ENCODE data around the gene QKI.
"Not testable (repeated sequence)": the region's sequence is repeated elsewhere in the genome, so short reads cannot be mapped to it uniquely, and the experiment has no call there.

Gene QKI

DNA sequence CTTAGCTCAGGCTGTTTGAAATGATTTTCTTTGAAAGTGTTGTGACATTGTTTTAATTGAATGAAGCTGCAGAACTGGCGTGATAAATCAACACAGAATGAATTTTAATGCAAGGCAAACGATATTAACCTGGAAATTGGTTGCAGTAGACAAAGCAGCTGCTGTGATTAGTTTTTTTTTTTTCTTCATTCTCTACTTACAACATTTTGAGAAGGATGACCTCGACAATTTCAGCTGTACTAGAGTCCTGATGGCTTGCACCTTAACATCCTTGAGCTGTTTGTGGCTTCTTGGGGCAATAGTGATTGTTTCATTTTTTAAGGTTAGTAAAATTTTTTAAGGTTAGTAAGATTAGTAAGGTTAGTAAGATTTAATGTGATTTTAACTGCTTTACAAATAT, 54.2 kb downstream of the QKI start:
- no peak overlapping the region for H3K27ac ChIP-seq (ENCODE audit: insufficient read depth, low read length, poor library complexity, severe bottlenecking)
- no peak for DNase-seq
- H3K27me3 ChIP-seq (replicated peaks; ENCODE audit: control insufficient read depth, insufficient read depth, low read length, poor library complexity, severe bottlenecking), result no peaks in the 10 kb centered on the region
- no peaks in the 10 kb centered on the region for H3K36me3 ChIP-seq (ENCODE audit: control insufficient read depth, insufficient read depth, low read length)
- H3K9me3 ChIP-seq (ENCODE audit: control insufficient read depth, low read length), result no peaks in the 10 kb centered on the region
- no peaks in the 10 kb centered on the region for H3K4me1 ChIP-seq (ENCODE audit: control insufficient read depth, insufficient read depth, low read length, poor library complexity, severe bottlenecking)
- H3K4me3 ChIP-seq (ENCODE audit: insufficient read depth, low read depth, low read length, poor library complexity, severe bottlenecking), result no peak overlapping the region

DNA sequence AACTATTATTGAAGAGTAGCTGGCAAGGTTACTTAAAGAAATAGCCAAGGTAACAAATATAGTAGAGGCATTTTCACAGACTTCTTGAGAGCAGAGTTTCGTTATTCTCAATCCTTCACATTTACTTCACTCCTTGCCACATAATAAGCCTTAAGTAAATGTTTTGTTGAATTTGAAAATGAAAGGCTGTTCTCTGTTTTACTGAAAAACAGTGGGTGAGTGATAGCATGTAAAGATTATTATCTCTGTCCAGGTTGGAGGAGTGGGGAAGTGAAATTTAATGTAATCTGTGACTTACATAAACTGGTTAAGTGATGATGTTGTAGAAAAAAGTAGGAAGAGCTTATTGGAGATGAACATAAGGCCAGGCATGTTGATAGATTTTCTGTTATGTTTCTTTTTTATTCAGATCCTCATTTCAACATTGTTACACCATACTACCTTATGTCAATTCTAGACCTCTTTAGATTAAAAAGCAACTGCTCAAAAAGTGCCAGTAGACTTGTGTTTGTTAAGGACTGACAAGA, 55.0 kb downstream of the QKI start:
- no peaks in the 10 kb centered on the region for H3K36me3 ChIP-seq (ENCODE audit: control insufficient read depth, insufficient read depth, low read length)
- H3K9me3 ChIP-seq (ENCODE audit: control insufficient read depth, low read length), result no peaks in the 10 kb centered on the region
- H3K27me3 ChIP-seq (replicated peaks; ENCODE audit: control insufficient read depth, insufficient read depth, low read length, poor library complexity, severe bottlenecking), result no peaks in the 10 kb centered on the region
- H3K4me1 ChIP-seq (ENCODE audit: control insufficient read depth, insufficient read depth, low read length, poor library complexity, severe bottlenecking), result no peaks in the 10 kb centered on the region
- H3K4me3 ChIP-seq (ENCODE audit: insufficient read depth, low read depth, low read length, poor library complexity, severe bottlenecking), result no peak overlapping the region
- no peak overlapping the region for H3K27ac ChIP-seq (ENCODE audit: insufficient read depth, low read length, poor library complexity, severe bottlenecking)
- DNase-seq, result no peak

- no peaks in the 10 kb centered on the region for H3K9me3 ChIP-seq (ENCODE audit: control insufficient read depth, low read length)
- no peak for DNase-seq
- H3K4me1 ChIP-seq (ENCODE audit: control insufficient read depth, insufficient read depth, low read length, poor library complexity, severe bottlenecking), result no peaks in the 10 kb centered on the region
- H3K27ac ChIP-seq (ENCODE audit: insufficient read depth, low read length, poor library complexity, severe bottlenecking), result no peak overlapping the region
- H3K36me3 ChIP-seq (ENCODE audit: control insufficient read depth, insufficient read depth, low read length), result no peaks in the 10 kb centered on the region
- H3K27me3 ChIP-seq (replicated peaks; ENCODE audit: control insufficient read depth, insufficient read depth, low read length, poor library complexity, severe bottlenecking), result no peaks in the 10 kb centered on the region
- H3K4me3 ChIP-seq (ENCODE audit: insufficient read depth, low read depth, low read length, poor library complexity, severe bottlenecking), result no peak overlapping the region
These were observed 56.1 kb downstream of the QKI start for GRCh38 chr6:163470611-163471010.

DNA sequence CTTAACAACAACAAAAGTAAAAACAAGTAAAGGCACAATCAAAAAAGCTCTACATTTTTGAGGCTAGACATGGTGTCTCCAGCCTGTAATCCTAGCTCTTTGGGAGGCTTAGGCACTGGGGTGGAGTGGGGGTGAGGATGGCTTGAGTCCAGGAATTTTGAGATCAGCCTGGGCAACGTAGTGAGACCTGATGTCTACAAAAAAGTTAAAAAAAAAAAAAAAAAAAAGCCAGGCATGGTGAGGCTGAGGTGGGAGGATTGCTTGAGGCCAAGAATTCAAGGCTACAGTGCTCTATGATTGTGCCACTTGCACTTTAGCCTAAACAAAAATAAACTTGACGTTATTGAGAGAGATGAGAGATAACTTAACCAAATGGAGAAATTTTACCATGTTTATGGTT, 60.1 kb downstream of the QKI start:
- Histone ChIP-seq H3K4me3 (ENCODE audit: insufficient read depth, low read depth, low read length, poor library complexity, severe bottlenecking) (no peak overlapping the region), H3K36me3 (ENCODE audit: control insufficient read depth, insufficient read depth, low read length) (peaks cover 3% of the 10 kb centered on the region), H3K4me1 (ENCODE audit: control insufficient read depth, insufficient read depth, low read length, poor library complexity, severe bottlenecking) (no peaks in the 10 kb centered on the region), H3K27ac (ENCODE audit: insufficient read depth, low read length, poor library complexity, severe bottlenecking) (no peak overlapping the region), H3K9me3 (ENCODE audit: control insufficient read depth, low read length) (no peaks in the 10 kb centered on the region), H3K27me3 (replicated peaks; ENCODE audit: control insufficient read depth, insufficient read depth, low read length, poor library complexity, severe bottlenecking) (no peaks in the 10 kb centered on the region)
- no peak for DNase-seq

GRCh38 chr6:163476946-163477345, 62.4 kb downstream of the QKI start:
- not testable (repeated sequence) for H3K9me3 ChIP-seq (ENCODE audit: control insufficient read depth, low read length); H3K27me3 ChIP-seq (replicated peaks; ENCODE audit: control insufficient read depth, insufficient read depth, low read length, poor library complexity, severe bottlenecking); H3K4me1 ChIP-seq (ENCODE audit: control insufficient read depth, insufficient read depth, low read length, poor library complexity, severe bottlenecking); H3K4me3 ChIP-seq (ENCODE audit: insufficient read depth, low read depth, low read length, poor library complexity, severe bottlenecking); H3K27ac ChIP-seq (ENCODE audit: insufficient read depth, low read length, poor library complexity, severe bottlenecking); H3K36me3 ChIP-seq (ENCODE audit: control insufficient read depth, insufficient read depth, low read length); DNase-seq

DNA sequence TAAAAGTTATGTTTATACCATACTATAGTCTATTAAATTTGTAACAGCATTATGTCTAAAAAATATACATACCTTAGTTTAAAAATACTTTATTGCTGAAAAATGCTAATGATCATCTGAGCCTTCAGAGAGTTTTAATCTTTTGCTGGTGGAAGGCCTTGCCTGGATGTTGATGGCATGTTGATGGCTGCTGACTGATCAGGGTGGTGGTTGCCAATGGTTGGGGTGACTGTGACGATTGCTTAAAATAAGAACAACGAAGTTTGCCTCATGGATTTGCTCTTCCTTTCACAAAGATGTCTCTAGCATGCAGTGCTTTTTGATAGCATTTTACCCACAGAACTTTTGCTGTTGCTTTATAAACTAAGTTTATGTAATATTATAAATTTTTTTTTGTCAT, 68.6 kb downstream of the QKI start:
- no peak for DNase-seq
- Histone ChIP-seq H3K4me1 (ENCODE audit: control insufficient read depth, insufficient read depth, low read length, poor library complexity, severe bottlenecking) (peaks cover 4% of the 10 kb centered on the region), H3K27ac (ENCODE audit: insufficient read depth, low read length, poor library complexity, severe bottlenecking) (no peak overlapping the region), H3K36me3 (ENCODE audit: control insufficient read depth, insufficient read depth, low read length) (peaks cover 5% of the 10 kb centered on the region), H3K9me3 (ENCODE audit: control insufficient read depth, low read length) (no peaks in the 10 kb centered on the region), H3K4me3 (ENCODE audit: insufficient read depth, low read depth, low read length, poor library complexity, severe bottlenecking) (no peak overlapping the region), H3K27me3 (replicated peaks; ENCODE audit: control insufficient read depth, insufficient read depth, low read length, poor library complexity, severe bottlenecking) (no peaks in the 10 kb centered on the region)

- H3K36me3 ChIP-seq (ENCODE audit: control insufficient read depth, insufficient read depth, low read length), result no peaks in the 10 kb centered on the region
- H3K4me1 ChIP-seq (ENCODE audit: control insufficient read depth, insufficient read depth, low read length, poor library complexity, severe bottlenecking), result peaks cover 9% of the 10 kb centered on the region
- H3K27me3 ChIP-seq (replicated peaks; ENCODE audit: control insufficient read depth, insufficient read depth, low read length, poor library complexity, severe bottlenecking), result no peaks in the 10 kb centered on the region
- no peak overlapping the region for H3K4me3 ChIP-seq (ENCODE audit: insufficient read depth, low read depth, low read length, poor library complexity, severe bottlenecking)
- H3K9me3 ChIP-seq (ENCODE audit: control insufficient read depth, low read length), result no peaks in the 10 kb centered on the region
- H3K27ac ChIP-seq (ENCODE audit: insufficient read depth, low read length, poor library complexity, severe bottlenecking), result no peak overlapping the region
- DNase-seq, result no peak
These were observed 70.9 kb downstream of the QKI start for GRCh38 chr6:163485388-163485851.

DNA sequence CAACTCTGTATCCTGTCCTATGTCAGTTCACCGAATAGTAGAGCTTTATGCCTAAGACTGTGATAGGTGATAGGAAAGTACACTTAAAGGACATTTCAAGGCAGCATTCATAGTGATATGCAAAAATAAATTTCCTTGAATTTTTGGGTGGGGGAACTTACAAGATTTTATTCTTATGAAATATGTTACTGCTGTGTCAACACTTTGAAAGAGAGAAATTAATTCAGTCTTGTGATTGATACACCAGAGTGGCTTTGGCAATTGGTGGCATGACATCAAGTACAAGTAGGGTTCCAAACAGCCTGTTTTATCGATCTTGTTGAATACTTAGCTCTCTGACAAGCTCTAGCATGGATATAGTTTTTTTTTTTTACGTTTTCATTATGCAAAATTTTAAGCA, 72.3 kb downstream of the QKI start:
- Histone ChIP-seq H3K9me3 (ENCODE audit: control insufficient read depth, low read length) (no peaks in the 10 kb centered on the region), H3K4me3 (ENCODE audit: insufficient read depth, low read depth, low read length, poor library complexity, severe bottlenecking) (no peak overlapping the region), H3K4me1 (ENCODE audit: control insufficient read depth, insufficient read depth, low read length, poor library complexity, severe bottlenecking) (peaks cover 9% of the 10 kb centered on the region), H3K27me3 (replicated peaks; ENCODE audit: control insufficient read depth, insufficient read depth, low read length, poor library complexity, severe bottlenecking) (no peaks in the 10 kb centered on the region), H3K36me3 (ENCODE audit: control insufficient read depth, insufficient read depth, low read length) (no peaks in the 10 kb centered on the region), H3K27ac (ENCODE audit: insufficient read depth, low read length, poor library complexity, severe bottlenecking) (no peak overlapping the region)
- DNase-seq, result no peak

DNA sequence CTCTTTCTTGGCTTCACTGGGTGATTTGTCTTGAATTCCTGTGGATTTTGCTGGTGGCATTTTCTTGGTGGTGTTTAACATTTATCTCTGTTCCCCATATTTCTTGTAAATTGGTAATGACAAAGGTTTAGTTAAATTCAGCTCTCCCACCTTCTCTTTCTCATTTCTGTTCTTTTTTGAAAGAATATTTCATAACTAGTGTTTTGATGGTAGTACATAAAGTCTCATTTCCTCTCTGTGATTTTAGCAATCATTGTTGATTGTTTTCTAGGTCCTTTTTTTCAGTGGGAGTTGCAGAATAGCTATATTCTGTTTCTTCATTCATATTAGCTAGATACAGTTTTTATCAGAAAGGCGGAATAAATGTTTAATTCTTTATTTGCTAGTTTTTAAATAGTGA, 73.1 kb downstream of the QKI start:
- Histone ChIP-seq H3K27me3 (replicated peaks; ENCODE audit: control insufficient read depth, insufficient read depth, low read length, poor library complexity, severe bottlenecking) (no peaks in the 10 kb centered on the region), H3K4me1 (ENCODE audit: control insufficient read depth, insufficient read depth, low read length, poor library complexity, severe bottlenecking) (peaks cover 9% of the 10 kb centered on the region), H3K4me3 (ENCODE audit: insufficient read depth, low read depth, low read length, poor library complexity, severe bottlenecking) (no peak overlapping the region), H3K9me3 (ENCODE audit: control insufficient read depth, low read length) (no peaks in the 10 kb centered on the region), H3K36me3 (ENCODE audit: control insufficient read depth, insufficient read depth, low read length) (no peaks in the 10 kb centered on the region), H3K27ac (ENCODE audit: insufficient read depth, low read length, poor library complexity, severe bottlenecking) (no peak overlapping the region)
- no peak for DNase-seq

DNA sequence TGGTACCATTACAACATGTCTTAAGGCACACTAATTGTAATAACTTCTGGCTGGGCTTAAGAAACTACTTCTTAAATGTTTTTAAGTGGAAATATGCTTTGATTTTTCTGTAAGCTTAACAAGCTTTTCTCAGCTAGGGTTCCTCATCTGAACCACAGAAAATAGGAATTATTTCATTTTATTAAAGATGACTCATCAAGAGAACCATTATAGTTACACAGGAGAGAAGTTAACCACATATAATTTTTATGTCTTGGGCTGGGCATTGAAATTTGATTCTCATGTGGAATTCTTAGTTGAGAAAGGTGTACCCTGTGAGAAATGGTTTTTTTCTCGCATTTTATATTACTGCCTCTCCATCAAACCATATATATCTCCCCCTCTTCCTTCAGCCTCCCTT, 75.1 kb downstream of the QKI start:
- Histone ChIP-seq H3K4me3 (ENCODE audit: insufficient read depth, low read depth, low read length, poor library complexity, severe bottlenecking) (no peak overlapping the region), H3K36me3 (ENCODE audit: control insufficient read depth, insufficient read depth, low read length) (no peaks in the 10 kb centered on the region), H3K27ac (ENCODE audit: insufficient read depth, low read length, poor library complexity, severe bottlenecking) (no peak overlapping the region), H3K9me3 (ENCODE audit: control insufficient read depth, low read length) (no peaks in the 10 kb centered on the region), H3K4me1 (ENCODE audit: control insufficient read depth, insufficient read depth, low read length, poor library complexity, severe bottlenecking) (peaks cover 9% of the 10 kb centered on the region), H3K27me3 (replicated peaks; ENCODE audit: control insufficient read depth, insufficient read depth, low read length, poor library complexity, severe bottlenecking) (no peaks in the 10 kb centered on the region)
- DNase-seq, result no peak
